ENCODE measurements around the gene WBP11. TPM values are rescaled to one million over a fixed set of nuclear protein-coding genes. Genes with fewer than 3 reads are reported as not detected.
A peak's percentile ranks its signal among the peaks of the same experiment; 100 is the strongest.

WBP11 gene
- total and polyA plus RNA-seq, 2 of the 13 experiments (the other 11 are each of a cell fraction or from before 2014, with no cell fraction given), result 7.6 to 31.0 TPM

DNA sequence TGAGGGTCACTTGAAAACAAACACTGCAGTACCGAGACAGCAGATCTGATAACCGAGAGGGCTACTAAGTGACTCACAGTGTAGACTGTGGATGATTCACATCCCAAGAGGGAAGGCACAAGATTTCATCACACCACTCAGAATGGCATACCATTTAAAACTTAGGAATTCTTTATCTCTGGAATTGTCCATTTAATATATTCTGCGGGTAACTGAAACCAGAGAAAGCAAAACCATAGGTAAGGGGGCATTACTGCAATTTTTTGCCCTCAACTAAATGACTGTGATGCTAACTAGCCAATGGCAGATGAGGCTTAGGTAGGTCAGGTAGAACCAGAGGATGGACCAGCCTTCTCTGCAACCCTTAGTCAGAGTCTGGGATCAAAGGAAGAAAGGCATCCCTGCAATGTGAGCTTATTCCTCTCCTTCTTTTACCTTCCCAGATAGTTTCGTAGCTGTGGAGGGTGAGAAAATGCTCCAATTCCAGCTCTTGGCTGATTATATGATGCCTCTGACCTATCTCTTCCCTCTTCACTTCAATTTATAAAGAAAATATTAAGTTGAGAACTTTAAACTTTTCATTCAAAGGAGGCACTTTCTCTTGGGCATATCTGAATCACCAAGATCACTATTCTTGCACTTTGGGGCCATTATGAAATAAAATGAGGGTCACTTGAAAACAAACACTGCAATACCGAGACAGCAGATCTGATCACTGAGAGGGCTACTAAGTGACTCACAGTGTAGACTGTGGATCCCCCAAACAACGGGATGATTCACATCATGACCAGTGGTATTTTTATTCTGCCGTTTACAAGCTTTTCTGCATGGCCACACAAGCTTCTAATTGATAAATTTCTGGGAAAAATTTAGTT lies 33.3 kb upstream of the WBP11 start (continued):
- no peak for TF ChIP-seq KIAA2018 (CRISPR knock-in tag; IDR thresholded peaks at IDR 0.05; ENCODE audit: borderline replicate concordance)
- TF ChIP-seq ZNF143 (CRISPR knock-in tag; IDR thresholded peaks at IDR 0.05), result no peak
- TF ChIP-seq ATF3 (CRISPR knock-in tag; IDR thresholded peaks at IDR 0.05), result peak; percentile 65; the same call in 1 of the 2 replicates
- no peak for TF ChIP-seq TBP (CRISPR knock-in tag; IDR thresholded peaks at IDR 0.05)
- no peak for TF ChIP-seq TARDBP (CRISPR knock-in tag; IDR thresholded peaks at IDR 0.05)
